Measurements from ENCODE around the gene SLC38A3.

The SLC38A3 gene

GRCh38 chr3:50246517-50246954 is 41.5 kb downstream of the SLC38A3 start:
- no peak overlapping the region for H3K27ac ChIP-seq
- TF ChIP-seq ZFX (IDR thresholded peaks at IDR 0.05; ENCODE audit: borderline replicate concordance) (no peak), CTCF (IDR thresholded peaks at IDR 0.05) (peak; percentile 72)

- H3K27ac ChIP-seq: no peak overlapping the region
- TF ChIP-seq CTCF (IDR thresholded peaks at IDR 0.05) (no peak), ZFX (IDR thresholded peaks at IDR 0.05; ENCODE audit: borderline replicate concordance) (no peak)
Observed at GRCh38 chr3:50248387-50248786, 43.3 kb downstream of the SLC38A3 start.

- no peak overlapping the region for H3K27ac ChIP-seq
- no peak for TF ChIP-seq CTCF (IDR thresholded peaks at IDR 0.05)
- TF ChIP-seq ZFX (IDR thresholded peaks at IDR 0.05; ENCODE audit: borderline replicate concordance): no peak
Observed at GRCh38 chr3:50249457-50249856, 44.4 kb downstream of the SLC38A3 start.

- TF ChIP-seq ZFX (IDR thresholded peaks at IDR 0.05; ENCODE audit: borderline replicate concordance) (no peak), CTCF (IDR thresholded peaks at IDR 0.05) (no peak)
- no peak overlapping the region for H3K27ac ChIP-seq
Observed at GRCh38 chr3:50250514-50250913, 45.4 kb downstream of the SLC38A3 start.

GRCh38 chr3:50251220-50251619 is 46.1 kb downstream of the SLC38A3 start:
- H3K27ac ChIP-seq: no peak overlapping the region
- TF ChIP-seq CTCF (IDR thresholded peaks at IDR 0.05) (no peak), ZFX (IDR thresholded peaks at IDR 0.05; ENCODE audit: borderline replicate concordance) (no peak)

- H3K27ac ChIP-seq: no peak overlapping the region
- TF ChIP-seq ZFX (IDR thresholded peaks at IDR 0.05; ENCODE audit: borderline replicate concordance) (no peak), CTCF (IDR thresholded peaks at IDR 0.05) (no peak)
Observed at GRCh38 chr3:50254577-50255250, 49.6 kb downstream of the SLC38A3 start.

- no peak overlapping the region for H3K27ac ChIP-seq
- TF ChIP-seq CTCF (IDR thresholded peaks at IDR 0.05) (no peak), ZFX (IDR thresholded peaks at IDR 0.05; ENCODE audit: borderline replicate concordance) (no peak)
Observed at GRCh38 chr3:50255251-50255615, 50.2 kb downstream of the SLC38A3 start.
